Activated CD4-positive, alpha-beta T cell treated with anti-CD3 and anti-CD28 coated beads, Interleukin-2, amount 10 ng/mL, durations not matched to agents 7 days and 5 days (primary cell): Measurements from ENCODE around the gene TTC38. TPM values are rescaled to one million over a fixed set of nuclear protein-coding genes. Genes with fewer than 3 reads are reported as not detected.

Experiments used
- CTCF ChIA-PET: fragments of 350-600 bp; sonication (Branson Sonifier 250); formaldehyde crosslinking; loops from one replicate; lab custom pipeline; 2021; ENCODE audit warnings: antibody characterized with exemption; lab: Charles Lee
- POLR2A ChIA-PET: fragments of 350-600 bp; sonication (Branson Sonifier 250); formaldehyde crosslinking; loops from one replicate; lab custom pipeline; 2021; ENCODE audit warnings: antibody characterized with exemption; lab: Charles Lee
- DNase-seq: peaks from one replicate; pipeline ENCODE4 v3.0.0-alpha.2; 2020
- H3K27ac Mint-ChIP-seq: one replicate; pipeline ENCODE4 v1.8.0; 2021; ENCODE audit warnings: mild to moderate bottlenecking, moderate library complexity, mixed read lengths
- H3K27me3 Mint-ChIP-seq: one replicate; pipeline ENCODE4 v1.8.0; 2021; ENCODE audit warnings: mixed read lengths
- H3K36me3 Mint-ChIP-seq: one replicate; pipeline ENCODE4 v1.8.0; 2021; ENCODE audit warnings: low read depth, mixed read lengths
- H3K4me1 Mint-ChIP-seq: one replicate; pipeline ENCODE4 v1.8.0; 2021; ENCODE audit warnings: mixed read lengths
- H3K4me3 Mint-ChIP-seq: one replicate; pipeline ENCODE4 v1.8.0; 2021; ENCODE audit warnings: mild to moderate bottlenecking, moderate library complexity, mixed read lengths
- H3K9me3 Mint-ChIP-seq: one replicate; pipeline ENCODE4 v1.8.0; 2021; ENCODE audit warnings: mixed read lengths
- total RNA-seq, 2 experiments: library from RNA; stranded (reverse); gene quantifications; one replicate each; pipeline ENCODE4 v1.2.3, GENCODE V29; 2021

Gene TTC38
- total RNA-seq, 2 experiments from 2014 or later, result 11.4 to 12.5 TPM

DNA sequence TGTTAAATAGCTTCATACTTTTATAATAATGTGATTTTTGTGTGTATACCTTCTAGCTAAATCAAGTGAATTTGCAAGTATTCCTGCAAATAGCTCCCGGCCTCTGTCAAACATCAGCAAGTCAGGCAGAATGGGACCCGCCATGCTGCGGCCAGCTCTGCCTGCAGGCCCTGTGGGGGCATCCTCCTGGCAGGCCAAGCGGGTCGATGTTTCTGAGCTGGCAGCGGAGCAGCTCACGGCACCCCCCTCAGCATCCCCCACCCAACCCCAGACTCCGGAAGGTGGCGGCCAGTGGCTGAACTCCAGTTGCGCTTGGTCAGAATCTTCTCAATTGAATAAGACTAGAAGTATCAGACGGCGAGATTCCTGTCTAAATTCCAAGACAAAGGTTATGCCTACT lies 48.2 kb downstream of the TTC38 start:
- no peak overlapping the region for H3K4me3 Mint-ChIP-seq
- H3K27ac Mint-ChIP-seq, result no peak overlapping the region
- H3K27me3 Mint-ChIP-seq, result no peaks in the 10 kb centered on the region
- H3K9me3 Mint-ChIP-seq, result no peaks in the 10 kb centered on the region
- POLR2A ChIA-PET, result no interaction called here
- H3K36me3 Mint-ChIP-seq, result peaks cover 64% of the 10 kb centered on the region
- no peaks in the 10 kb centered on the region for H3K4me1 Mint-ChIP-seq
- CTCF ChIA-PET, result interaction anchor here (1.0 to 1.1 kb wide), 2 partner anchors 68 to 310 kb away, joined by 3 to 5 read pairs; no protein-coding TSS in a partner anchor
- no peak for DNase-seq

GRCh38 chr22:46317646-46318045 lies 49.8 kb downstream of the TTC38 start:
- Mint-ChIP-seq H3K27me3 (no peaks in the 10 kb centered on the region), H3K4me3 (no peak overlapping the region), H3K36me3 (peaks cover 67% of the 10 kb centered on the region), H3K27ac (no peak overlapping the region), H3K9me3 (no peaks in the 10 kb centered on the region), H3K4me1 (no peaks in the 10 kb centered on the region)
- no peak for DNase-seq
- ChIA-PET POLR2A (no interaction called here), CTCF (interaction anchor here (1.3 kb wide), 2 partner anchors 13 to 50 kb away, joined by 3 read pairs; no protein-coding TSS in a partner anchor)

- H3K9me3 Mint-ChIP-seq, result no peaks in the 10 kb centered on the region
These were observed 50.8 kb downstream of the TTC38 start for GRCh38 chr22:46318576-46318975.

GRCh38 chr22:46319319-46319718 lies 51.5 kb downstream of the TTC38 start:
- Mint-ChIP-seq H3K36me3 (peaks cover 72% of the 10 kb centered on the region), H3K27me3 (no peaks in the 10 kb centered on the region), H3K9me3 (no peaks in the 10 kb centered on the region), H3K4me3 (no peak overlapping the region), H3K27ac (no peak overlapping the region), H3K4me1 (no peaks in the 10 kb centered on the region)
- ChIA-PET POLR2A (no interaction called here), CTCF (interaction anchor here (1.0 to 1.3 kb wide), 2 partner anchors 16 to 178 kb away, joined by 3 to 5 read pairs; partner anchors contain the start of gene TRMU)
- DNase-seq, result no peak

More at GRCh38 chr22:46318576-46318975, 50.8 kb downstream of the TTC38 start:
- H3K36me3 Mint-ChIP-seq, result peaks cover 73% of the 10 kb centered on the region
- H3K27ac Mint-ChIP-seq, result no peak overlapping the region
- ChIA-PET POLR2A (no interaction called here), CTCF (interaction anchor here (1.0 to 1.3 kb wide), 3 partner anchors 12 to 49 kb away, joined by 3 to 5 read pairs (median 3); partner anchors contain the start of gene TRMU)
- DNase-seq, result no peak
- no peaks in the 10 kb centered on the region for H3K27me3 Mint-ChIP-seq
- H3K4me3 Mint-ChIP-seq, result no peak overlapping the region
- H3K4me1 Mint-ChIP-seq, result no peaks in the 10 kb centered on the region

DNA sequence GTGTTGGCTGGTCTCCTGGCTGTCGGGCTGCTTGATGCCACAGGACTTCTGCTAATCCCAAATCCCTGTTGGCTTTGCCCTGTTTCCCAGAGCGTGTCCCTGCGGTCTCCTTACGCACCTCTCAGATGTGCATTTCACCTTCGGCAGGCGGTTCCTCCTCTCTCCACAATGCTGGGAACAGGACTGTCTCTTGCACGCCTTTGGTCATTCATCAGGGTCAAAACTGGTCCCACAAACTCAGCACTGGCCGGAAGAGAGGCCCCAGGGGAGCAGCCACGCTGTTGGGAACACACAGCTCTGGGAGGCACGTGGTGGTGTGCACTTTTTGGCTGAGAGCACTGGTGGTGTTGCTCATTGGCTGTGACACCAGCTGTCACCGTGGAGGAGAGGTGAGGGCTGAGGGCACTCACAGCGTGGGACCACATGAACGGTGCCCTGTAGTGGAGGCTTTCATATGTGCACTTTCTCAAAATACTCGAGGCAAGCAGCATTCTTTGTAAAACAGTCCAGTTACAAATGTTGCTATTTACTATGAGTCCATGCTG lies 52.4 kb downstream of the TTC38 start:
- CTCF ChIA-PET, result interaction anchor here (0.9 to 1.3 kb wide), 2 partner anchors 179 to 306 kb away, joined by 3 read pairs; no protein-coding TSS in a partner anchor
- no peak for DNase-seq
- H3K27me3 Mint-ChIP-seq, result no peaks in the 10 kb centered on the region
- no peak overlapping the region for H3K27ac Mint-ChIP-seq
- no peak overlapping the region for H3K4me3 Mint-ChIP-seq
- POLR2A ChIA-PET, result no interaction called here
- H3K4me1 Mint-ChIP-seq, result no peaks in the 10 kb centered on the region
- peaks cover 75% of the 10 kb centered on the region for H3K36me3 Mint-ChIP-seq
- H3K9me3 Mint-ChIP-seq, result no peaks in the 10 kb centered on the region

DNA sequence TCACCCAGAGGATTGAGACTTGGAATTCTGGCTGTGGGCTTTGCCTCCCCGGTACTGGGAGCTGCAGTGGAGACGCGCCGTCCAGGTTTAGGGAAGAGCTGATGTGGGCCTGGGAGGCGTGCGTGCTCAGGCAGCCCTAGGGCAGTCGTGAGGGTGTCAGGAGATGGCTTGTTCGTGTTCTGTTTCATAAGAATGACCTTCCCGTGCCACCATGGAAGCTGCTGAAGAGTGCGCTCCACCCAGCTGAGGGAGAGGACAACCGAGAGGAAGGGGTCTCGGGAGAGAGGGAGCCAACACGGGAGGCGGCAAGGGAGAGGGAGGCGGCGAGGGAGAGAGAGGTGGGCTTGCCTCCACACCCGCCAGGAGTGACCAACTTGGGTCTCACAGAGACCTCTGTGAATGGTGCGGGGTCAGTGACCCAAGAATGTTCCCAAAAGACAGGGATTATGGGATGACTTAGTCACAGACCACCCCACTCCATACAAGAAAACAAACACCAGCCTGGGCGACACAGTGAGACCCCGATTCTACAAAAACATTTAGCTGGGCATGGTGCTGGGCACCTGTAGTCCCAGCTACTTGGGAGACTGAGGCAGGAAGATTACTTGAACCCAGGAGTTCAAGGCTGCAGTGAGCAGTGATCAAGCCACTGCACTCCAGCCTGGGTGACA lies 53.0 kb downstream of the TTC38 start:
- ChIA-PET CTCF (interaction anchor here (0.9 kb wide), 1 partner anchor 307 kb away, joined by 3 read pairs; no protein-coding TSS in a partner anchor), POLR2A (no interaction called here)
- H3K27ac Mint-ChIP-seq, result no peak overlapping the region
- H3K27me3 Mint-ChIP-seq, result no peaks in the 10 kb centered on the region
- H3K4me3 Mint-ChIP-seq, result no peak overlapping the region
- DNase-seq, result no peak
- H3K9me3 Mint-ChIP-seq, result no peaks in the 10 kb centered on the region
- no peaks in the 10 kb centered on the region for H3K4me1 Mint-ChIP-seq
- H3K36me3 Mint-ChIP-seq, result peaks cover 74% of the 10 kb centered on the region

DNA sequence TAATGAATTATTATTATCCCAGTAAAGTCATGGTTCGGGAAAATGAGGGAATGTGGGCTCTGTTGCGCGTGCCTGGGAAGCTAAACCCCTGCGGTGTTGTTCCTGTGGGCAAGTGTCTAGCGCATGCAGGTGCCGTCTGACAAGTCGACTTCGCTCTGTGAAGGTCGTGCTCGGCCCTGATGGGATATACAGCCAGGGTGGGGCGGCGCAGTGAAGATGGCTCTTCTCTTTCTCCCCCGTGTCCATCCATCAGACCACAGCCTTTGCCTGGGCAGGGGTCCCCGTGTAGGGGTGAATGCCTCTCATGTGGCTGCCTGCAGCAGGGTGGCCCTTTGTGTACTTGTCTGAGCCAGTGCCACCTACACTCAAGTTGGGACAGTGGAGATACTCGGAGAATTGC lies 54.9 kb downstream of the TTC38 start:
- H3K36me3 Mint-ChIP-seq, result peaks cover 67% of the 10 kb centered on the region
- ChIA-PET CTCF (interaction anchor here (0.5 kb wide), 1 partner anchor 1346 kb away, joined by 3 read pairs; no protein-coding TSS in a partner anchor), POLR2A (no interaction called here)
- no peak overlapping the region for H3K27ac Mint-ChIP-seq
- no peaks in the 10 kb centered on the region for H3K27me3 Mint-ChIP-seq
- no peak overlapping the region for H3K4me3 Mint-ChIP-seq
- DNase-seq, result no peak
- no peaks in the 10 kb centered on the region for H3K4me1 Mint-ChIP-seq
- no peaks in the 10 kb centered on the region for H3K9me3 Mint-ChIP-seq

DNA sequence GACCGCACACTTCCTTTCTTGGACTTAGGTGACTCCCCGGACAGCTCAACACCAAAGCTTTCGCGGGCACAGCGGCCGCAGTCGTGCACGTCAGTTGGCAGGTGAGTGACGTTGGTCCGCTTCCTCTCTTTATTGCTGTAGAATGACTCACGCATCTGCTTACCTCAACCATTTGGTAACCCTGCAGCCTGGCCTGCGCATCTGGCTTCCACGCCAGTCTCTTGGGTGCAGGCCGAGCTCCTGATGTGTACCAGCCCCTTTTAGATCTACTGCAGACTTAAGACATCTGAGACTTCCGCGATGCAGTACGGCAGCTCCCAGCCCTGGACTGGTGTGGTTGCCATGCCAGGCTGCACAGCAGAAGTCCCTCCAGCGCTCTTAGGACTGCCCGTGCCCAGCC lies 55.4 kb downstream of the TTC38 start:
- CTCF ChIA-PET, result interaction anchor here (0.5 to 0.6 kb wide), 2 partner anchors 966 to 1346 kb away, joined by 3 to 4 read pairs; no protein-coding TSS in a partner anchor
- POLR2A ChIA-PET, result no interaction called here
- peaks cover 66% of the 10 kb centered on the region for H3K36me3 Mint-ChIP-seq

GRCh38 chr22:46326066-46326680 lies 58.4 kb downstream of the TTC38 start:
- Mint-ChIP-seq H3K27ac (no peak overlapping the region), H3K36me3 (peaks cover 63% of the 10 kb centered on the region), H3K4me1 (no peaks in the 10 kb centered on the region), H3K9me3 (no peaks in the 10 kb centered on the region), H3K27me3 (no peaks in the 10 kb centered on the region), H3K4me3 (no peak overlapping the region)
- DNase-seq, result no peak
- POLR2A ChIA-PET, result interaction anchor here (0.7 kb wide), 1 partner anchor 174 kb away, joined by 3 read pairs; no protein-coding TSS in a partner anchor
- CTCF ChIA-PET, result interaction anchor here (0.6 to 2.3 kb wide), 5 partner anchors 10 to 173 kb away, joined by 3 to 10 read pairs (median 3); partner anchors contain the start of gene TRMU

More for the DNA sequence above, 55.4 kb downstream of the TTC38 start:
- Mint-ChIP-seq H3K4me3 (no peak overlapping the region), H3K9me3 (no peaks in the 10 kb centered on the region), H3K27me3 (no peaks in the 10 kb centered on the region), H3K27ac (no peak overlapping the region), H3K4me1 (no peaks in the 10 kb centered on the region)
- no peak for DNase-seq

DNA sequence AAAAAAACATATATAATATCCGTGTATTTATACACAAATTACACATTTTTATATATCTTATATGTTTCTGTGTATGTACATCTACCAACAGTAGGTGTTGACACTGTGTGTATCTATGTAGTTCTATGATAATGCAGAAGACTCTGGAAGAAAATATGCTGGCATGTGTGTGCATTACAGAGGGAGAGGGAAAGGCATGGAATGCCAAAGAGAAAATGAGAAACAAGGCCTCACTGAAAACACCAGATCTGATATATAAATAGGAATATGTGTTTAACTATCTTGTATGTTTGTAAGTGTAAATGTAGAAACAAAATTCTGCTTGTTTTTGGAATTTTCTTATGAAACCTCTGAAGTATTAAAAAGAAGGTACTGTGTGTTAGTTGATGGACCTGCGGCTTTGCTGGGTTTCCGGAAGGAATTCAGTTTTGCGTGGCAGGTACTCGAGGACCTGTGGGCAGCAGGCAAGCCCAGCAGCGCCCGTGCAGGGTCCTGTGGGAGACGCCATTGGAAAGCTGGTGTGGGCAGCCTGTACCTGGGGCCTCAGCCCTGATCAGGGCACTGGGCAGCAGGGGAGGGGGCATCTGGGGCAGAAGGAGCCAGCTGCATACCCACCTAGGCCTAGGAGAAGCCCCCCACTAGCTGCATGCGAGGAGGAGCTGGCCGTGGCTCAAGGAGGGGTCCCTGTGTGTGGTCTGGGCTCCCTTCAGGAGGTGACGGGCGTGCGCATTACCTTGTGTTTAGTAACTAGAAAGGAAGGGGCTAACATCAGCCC lies 60.1 kb downstream of the TTC38 start:
- no peak for DNase-seq
- Mint-ChIP-seq H3K27ac (no peak overlapping the region), H3K27me3 (no peaks in the 10 kb centered on the region), H3K9me3 (no peaks in the 10 kb centered on the region), H3K4me1 (no peaks in the 10 kb centered on the region), H3K4me3 (no peak overlapping the region), H3K36me3 (peaks cover 56% of the 10 kb centered on the region)
- CTCF ChIA-PET, result interaction anchor here (1.4 to 2.3 kb wide), 2 partner anchors 9 to 14 kb away, joined by 3 to 10 read pairs; partner anchors contain the start of gene TRMU
- POLR2A ChIA-PET, result no interaction called here

DNA sequence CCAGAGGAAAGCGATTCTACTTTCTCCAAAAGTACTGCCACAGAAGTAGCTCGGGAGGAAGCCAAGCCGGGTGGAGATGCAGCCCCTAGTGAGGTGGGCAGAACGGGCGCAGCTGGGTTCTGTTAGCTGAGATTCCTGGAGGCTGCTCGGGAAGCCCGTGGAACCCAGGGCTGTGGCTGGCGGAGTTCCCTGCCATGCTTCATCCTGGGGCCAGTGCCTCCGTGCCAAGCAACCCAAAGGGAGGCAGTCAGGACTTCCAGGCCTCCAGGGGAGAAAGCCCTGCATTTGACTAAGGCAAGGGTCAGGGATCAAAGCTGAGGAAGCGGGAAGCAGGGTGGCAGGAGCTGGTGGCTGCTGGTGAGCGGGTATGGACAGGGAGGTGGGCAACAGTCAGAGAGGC lies 61.0 kb downstream of the TTC38 start:
- Mint-ChIP-seq H3K4me1 (no peaks in the 10 kb centered on the region), H3K27me3 (no peaks in the 10 kb centered on the region), H3K27ac (no peak overlapping the region), H3K36me3 (peaks cover 55% of the 10 kb centered on the region), H3K9me3 (no peaks in the 10 kb centered on the region), H3K4me3 (no peak overlapping the region)
- CTCF ChIA-PET, result no interaction called here
- POLR2A ChIA-PET, result no interaction called here
- no peak for DNase-seq

DNA sequence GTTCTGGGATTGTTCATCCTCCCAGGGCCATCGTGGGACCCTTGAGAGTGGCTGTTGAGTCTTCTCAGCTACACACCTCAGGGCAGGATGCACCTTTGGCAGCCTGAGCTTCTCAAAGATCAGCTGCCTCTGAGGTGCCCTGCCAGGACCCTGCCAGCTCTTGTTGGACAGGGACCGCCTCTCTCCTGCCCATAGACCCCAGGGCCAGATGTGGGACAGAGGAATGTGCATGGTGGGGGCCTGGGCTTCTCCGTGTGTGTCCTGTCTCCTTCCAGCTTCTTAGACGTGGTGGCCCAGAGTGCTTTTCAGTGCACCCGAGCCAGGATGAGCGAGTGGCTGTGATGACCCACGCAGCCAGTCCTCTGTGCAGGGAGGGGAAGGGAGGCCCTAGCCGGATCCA lies 61.8 kb downstream of the TTC38 start:
- DNase-seq, result no peak
- ChIA-PET CTCF (interaction anchor here (1.0 to 2.0 kb wide), 2 partner anchors 12 to 15 kb away, joined by 3 to 7 read pairs; no protein-coding TSS in a partner anchor), POLR2A (no interaction called here)
- Mint-ChIP-seq H3K27ac (no peak overlapping the region), H3K36me3 (peaks cover 47% of the 10 kb centered on the region), H3K4me3 (no peak overlapping the region), H3K27me3 (no peaks in the 10 kb centered on the region), H3K9me3 (no peaks in the 10 kb centered on the region), H3K4me1 (peaks cover 2% of the 10 kb centered on the region)
